Measurements from ENCODE around the gene CROCC.

- TF ChIP-seq, protein P1, sequence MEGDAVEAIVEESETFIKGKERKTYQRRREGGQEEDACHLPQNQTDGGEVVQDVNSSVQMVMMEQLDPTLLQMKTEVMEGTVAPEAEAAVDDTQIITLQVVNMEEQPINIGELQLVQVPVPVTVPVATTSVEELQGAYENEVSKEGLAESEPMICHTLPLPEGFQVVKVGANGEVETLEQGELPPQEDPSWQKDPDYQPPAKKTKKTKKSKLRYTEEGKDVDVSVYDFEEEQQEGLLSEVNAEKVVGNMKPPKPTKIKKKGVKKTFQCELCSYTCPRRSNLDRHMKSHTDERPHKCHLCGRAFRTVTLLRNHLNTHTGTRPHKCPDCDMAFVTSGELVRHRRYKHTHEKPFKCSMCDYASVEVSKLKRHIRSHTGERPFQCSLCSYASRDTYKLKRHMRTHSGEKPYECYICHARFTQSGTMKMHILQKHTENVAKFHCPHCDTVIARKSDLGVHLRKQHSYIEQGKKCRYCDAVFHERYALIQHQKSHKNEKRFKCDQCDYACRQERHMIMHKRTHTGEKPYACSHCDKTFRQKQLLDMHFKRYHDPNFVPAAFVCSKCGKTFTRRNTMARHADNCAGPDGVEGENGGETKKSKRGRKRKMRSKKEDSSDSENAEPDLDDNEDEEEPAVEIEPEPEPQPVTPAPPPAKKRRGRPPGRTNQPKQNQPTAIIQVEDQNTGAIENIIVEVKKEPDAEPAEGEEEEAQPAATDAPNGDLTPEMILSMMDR (IDR thresholded peaks at IDR 0.05; ENCODE audit: insufficient read depth, low read length) = no peak
- no peak for TF ChIP-seq SPI1 (IDR thresholded peaks at IDR 0.05; ENCODE audit: borderline replicate concordance, low read depth)
Observed at GRCh38 chr1:16903458-16903796, 18.3 kb upstream of the CROCC start.
